GM10266 (cell line): ENCODE data around the gene MORC2.

ENCODE experiments used
- DNase-seq: peaks from one replicate; pipeline ENCODE4 v3.0.0; 2012; ENCODE audit errors: extremely low spot score
- TF ChIP-seq, protein P1 (sequence below): IDR thresholded peaks from 2 replicates; pipeline ENCODE4 v1.5.1; 2012; ENCODE audit warnings: mild to moderate bottlenecking, low read depth; ENCODE audit not compliant: control insufficient read depth, insufficient read depth; ENCODE audit errors: missing control alignments

MORC2 gene

DNA sequence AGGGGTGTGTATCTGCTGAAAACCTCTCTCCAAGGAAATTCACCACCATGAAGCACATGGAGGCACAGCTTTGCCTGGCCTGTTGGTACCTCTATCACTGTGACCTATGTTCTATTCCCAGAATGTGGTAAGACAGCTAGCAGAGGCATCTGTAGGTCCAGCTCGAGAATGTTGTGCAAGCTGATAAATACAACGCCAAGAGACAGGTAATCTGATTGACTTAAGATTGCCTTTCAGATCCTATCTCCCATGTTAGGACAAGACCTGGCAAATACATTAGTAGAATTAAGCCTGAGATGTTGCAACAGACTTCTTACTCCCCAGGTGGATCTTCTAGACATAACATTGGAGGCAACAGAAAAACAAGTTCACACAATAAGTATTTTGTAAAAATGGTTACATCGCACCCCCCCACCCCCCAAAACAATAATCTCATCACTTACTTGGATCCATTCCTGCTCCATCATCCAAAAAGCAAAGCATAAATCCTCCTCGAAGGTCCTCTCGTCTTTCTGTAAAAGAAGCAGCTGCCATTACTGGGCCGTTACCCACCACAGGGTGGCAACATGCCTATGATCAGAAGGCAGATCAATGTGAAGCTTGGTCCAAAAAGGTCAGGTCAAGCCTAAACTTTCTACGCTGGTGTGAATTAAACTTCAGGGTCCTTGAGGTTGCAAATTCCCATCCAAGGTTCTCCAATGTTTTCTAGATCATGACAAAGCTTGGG, 18.5 kb downstream of the MORC2 start:
- DNase-seq = no peak
- TF ChIP-seq, protein P1, sequence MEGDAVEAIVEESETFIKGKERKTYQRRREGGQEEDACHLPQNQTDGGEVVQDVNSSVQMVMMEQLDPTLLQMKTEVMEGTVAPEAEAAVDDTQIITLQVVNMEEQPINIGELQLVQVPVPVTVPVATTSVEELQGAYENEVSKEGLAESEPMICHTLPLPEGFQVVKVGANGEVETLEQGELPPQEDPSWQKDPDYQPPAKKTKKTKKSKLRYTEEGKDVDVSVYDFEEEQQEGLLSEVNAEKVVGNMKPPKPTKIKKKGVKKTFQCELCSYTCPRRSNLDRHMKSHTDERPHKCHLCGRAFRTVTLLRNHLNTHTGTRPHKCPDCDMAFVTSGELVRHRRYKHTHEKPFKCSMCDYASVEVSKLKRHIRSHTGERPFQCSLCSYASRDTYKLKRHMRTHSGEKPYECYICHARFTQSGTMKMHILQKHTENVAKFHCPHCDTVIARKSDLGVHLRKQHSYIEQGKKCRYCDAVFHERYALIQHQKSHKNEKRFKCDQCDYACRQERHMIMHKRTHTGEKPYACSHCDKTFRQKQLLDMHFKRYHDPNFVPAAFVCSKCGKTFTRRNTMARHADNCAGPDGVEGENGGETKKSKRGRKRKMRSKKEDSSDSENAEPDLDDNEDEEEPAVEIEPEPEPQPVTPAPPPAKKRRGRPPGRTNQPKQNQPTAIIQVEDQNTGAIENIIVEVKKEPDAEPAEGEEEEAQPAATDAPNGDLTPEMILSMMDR = no peak

DNA sequence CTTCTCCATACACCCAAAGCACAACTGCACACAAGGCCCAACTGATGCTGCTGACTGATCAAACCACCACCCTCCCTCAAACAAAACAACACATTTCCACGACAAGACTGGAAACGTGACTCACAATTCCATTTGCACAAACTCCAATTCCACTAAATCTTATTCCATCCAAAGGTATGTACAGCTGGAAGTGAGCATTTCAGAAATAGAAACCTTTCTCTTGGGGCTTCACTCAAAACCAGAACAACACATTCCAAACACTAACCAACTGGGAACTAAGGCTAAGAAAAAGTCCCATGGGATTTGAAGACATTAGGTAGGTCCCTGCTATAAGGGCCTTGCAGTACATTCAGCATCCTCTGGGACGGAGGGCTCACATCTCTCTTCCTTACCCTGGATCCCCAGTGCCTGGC, 19.6 kb downstream of the MORC2 start:
- TF ChIP-seq, protein P1 = no peak
- no peak for DNase-seq

DNA sequence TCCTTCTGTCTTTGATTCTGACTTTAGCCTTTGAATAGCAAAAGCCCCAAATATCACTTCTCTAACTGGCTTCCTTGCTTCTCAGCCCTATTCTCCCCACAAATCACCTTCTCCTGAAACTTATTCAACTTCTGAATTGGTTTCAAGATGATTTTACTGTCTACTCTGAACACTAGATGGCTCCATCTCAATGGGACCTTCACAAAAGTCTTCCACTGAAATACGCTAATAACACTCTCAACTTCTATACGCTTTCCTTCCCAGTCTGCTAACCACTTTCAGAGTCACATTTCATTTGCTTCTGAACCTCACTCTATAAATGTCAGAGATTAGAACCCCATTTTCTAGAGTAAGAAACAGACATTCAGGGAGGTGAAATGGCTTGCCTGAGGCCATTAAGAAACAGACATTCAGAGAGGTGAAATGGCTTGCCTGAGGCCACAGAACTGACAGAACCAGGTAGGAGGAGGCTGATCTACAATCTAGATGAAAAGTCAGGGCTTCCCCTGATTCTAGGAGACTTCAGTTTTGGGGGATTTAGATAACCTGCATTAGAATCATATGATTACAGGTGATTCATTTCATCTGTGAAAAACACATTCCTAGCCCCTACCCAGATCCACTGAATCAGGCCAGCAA, 20.6 kb downstream of the MORC2 start:
- TF ChIP-seq, protein P1 = peak; percentile 35
- peak; percentile 34 for DNase-seq

DNA sequence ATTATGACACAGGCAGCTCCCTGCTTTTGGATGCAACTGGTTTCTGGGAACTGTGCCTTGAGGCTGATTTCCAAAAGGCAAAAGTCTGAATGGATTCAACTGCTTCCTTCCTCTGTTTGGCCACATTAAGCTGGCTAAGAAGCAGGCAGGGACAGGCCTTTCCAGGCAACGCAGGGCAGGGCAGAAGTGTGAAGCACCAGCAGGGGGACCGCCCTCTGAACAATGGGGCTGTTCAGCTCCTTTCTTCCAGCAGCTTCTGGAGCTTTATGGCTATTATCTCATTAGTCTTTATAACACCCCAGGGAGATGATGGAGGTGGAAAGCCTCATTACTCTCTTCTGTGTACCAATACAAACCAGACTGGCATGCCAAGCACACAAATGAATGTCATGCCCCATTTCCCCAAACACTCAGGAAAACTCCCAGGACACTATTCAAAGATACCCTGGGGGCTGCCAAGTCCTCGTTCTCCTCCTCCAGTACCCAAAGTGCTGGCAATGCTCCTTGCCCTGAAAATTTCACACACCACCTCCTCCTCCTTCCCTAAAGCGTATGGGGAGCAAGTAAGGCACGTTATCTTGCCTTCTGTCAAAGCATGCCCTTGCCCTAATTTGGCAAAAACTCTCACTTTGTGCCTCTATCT, 21.3 kb downstream of the MORC2 start:
- TF ChIP-seq, protein P1 = no peak
- no peak for DNase-seq

DNA sequence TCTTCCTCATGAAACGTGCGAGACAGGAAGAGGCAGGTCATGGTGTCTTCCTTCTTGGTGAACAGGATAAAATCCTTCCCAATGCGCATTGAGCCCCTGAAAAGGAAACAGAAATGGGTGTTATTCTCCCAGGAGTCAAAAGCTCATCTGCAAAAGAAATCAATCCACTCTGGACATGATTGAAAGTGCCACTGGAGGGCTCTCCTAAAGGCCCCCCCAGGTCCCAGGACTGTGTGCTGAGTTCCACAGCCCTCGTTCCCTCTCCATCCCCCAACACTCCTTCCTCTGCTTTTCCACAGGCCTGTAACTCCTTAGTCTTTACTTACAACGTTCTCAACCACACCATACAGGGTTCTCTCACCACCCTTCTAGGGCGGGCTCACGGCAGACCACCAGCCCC, 22.2 kb downstream of the MORC2 start:
- TF ChIP-seq, protein P1 = no peak
- no peak for DNase-seq

DNA sequence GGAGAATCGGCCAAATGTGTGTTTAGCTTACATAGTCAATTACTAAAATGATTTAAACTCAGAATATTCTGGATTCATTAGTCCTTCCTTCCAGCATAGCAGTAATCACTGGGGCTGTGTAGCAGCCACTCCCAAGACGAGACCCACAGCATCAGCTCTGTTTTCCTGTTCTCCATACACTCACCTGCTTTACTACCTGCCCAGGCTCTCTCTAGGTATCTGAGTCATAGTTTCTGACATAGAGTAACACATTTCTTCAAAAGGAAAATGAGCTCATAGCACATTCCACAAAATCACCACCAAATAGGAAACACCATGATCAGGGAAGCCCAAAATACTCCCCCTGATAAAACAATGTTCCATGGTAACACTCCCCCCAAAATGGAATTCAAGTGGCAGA, 22.9 kb downstream of the MORC2 start:
- TF ChIP-seq, protein P1 = no peak
- no peak for DNase-seq

DNA sequence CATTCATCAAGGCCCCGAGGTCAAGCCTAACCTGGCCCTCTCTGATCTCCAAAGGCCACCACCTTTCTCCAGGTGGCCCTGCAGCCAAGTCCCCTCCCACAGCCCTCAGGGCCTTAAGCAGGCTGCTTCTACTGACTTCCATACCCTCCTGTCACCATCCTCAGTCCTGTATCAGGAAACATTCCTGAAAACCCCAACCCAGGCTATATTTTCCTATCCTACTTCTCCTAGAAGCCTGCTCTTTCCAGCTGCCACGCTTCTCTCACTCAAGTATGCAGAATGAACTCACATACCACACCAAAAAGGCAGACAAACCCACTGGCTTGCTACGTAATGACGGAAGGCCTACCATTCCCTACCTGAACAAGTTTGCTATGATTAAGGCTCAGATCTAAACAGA, 23.6 kb downstream of the MORC2 start:
- DNase-seq = no peak
- TF ChIP-seq, protein P1 = no peak
